HG03060 (cell line): ENCODE measurements around the gene PLA2G4A.

ENCODE experiments used
- ATAC-seq: cut with Tn5 transposase; IDR thresholded peaks from one replicate; pipeline ENCODE4 v1.9.1; 2021; ENCODE audit warnings: low read depth, moderate number of reproducible peaks; ENCODE audit not compliant: unreplicated experiment

Gene PLA2G4A

GRCh38 chr1:187003353-187003752 lies 174.6 kb downstream of the PLA2G4A start:
- no peak for ATAC-seq

GRCh38 chr1:187006896-187007295 lies 178.1 kb downstream of the PLA2G4A start:
- no peak for ATAC-seq

- no peak for ATAC-seq
These were observed 180.6 kb downstream of the PLA2G4A start for GRCh38 chr1:187009320-187009719.

- no peak for ATAC-seq
These were observed 182.0 kb downstream of the PLA2G4A start for GRCh38 chr1:187010571-187011309.

- no peak for ATAC-seq
These were observed 184.9 kb downstream of the PLA2G4A start for GRCh38 chr1:187013582-187014200.

GRCh38 chr1:187018291-187018690 lies 189.5 kb downstream of the PLA2G4A start:
- ATAC-seq, result no peak

- no peak for ATAC-seq
These were observed 198.5 kb downstream of the PLA2G4A start for GRCh38 chr1:187027253-187027652.

GRCh38 chr1:187032316-187032981 lies 203.7 kb downstream of the PLA2G4A start:
- no peak for ATAC-seq

- ATAC-seq, result no peak
These were observed 204.4 kb downstream of the PLA2G4A start for GRCh38 chr1:187032982-187033692.

- no peak for ATAC-seq
These were observed 205.1 kb downstream of the PLA2G4A start for GRCh38 chr1:187033693-187034390.

- no peak for ATAC-seq
These were observed 205.8 kb downstream of the PLA2G4A start for GRCh38 chr1:187034501-187034900.

GRCh38 chr1:187037973-187038553 lies 209.3 kb downstream of the PLA2G4A start:
- no peak for ATAC-seq
